ENCODE data around the gene SPESP1.
A peak's percentile ranks its signal among the peaks of the same experiment; 100 is the strongest.

Gene SPESP1

DNA sequence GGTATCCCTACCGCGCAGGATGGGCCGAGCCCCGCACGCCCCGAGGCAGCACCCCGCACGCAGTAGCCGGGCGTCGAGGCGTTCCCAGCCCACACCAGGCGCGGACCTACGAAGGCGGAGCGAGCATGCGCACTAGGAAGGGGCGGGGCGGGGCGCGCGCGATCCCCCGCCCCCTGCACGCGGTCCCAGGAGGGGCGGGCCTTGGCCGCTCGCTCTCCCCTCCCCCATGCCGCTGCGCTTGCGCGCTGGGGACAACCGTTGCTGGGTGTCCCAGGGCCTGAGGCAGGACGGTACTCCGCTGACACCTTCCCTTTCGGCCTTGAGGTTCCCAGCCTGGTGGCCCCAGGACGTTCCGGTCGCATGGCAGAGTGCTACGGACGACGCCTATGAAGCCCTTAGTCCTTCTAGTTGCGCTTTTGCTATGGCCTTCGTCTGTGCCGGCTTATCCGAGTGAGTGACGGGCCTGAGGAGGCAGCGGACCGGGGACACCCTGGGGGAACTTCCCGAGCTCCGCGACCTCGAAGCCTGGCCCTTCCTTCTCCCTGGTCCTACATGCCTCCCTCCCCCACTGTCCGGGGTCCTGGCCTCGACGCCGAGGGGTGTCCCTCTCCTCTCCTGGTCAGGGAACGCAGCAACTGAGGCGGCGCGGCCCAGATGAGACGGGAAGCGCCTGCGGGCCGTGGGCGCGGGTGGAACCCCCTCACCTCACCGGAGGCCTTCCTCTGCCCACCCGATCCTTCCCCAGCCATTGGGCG is at the start of gene SPESP1:
TSS of gene SPESP1 (plus strand) at position 258 of the 755 bp plus-strand sequence. CDS start at position 387, 129 bp downstream.
- in situ Hi-C loops (cut with MboI; ENCODE audit: low pct_unique_long_range_greater_than_20kb, low sequenced_read_pairs): no loop called here
- no peak for DNase-seq

- in situ Hi-C loops (cut with MboI; ENCODE audit: low pct_unique_long_range_greater_than_20kb, low sequenced_read_pairs): loop anchor here (25.0 kb wide), 1 partner anchor 323 kb away; no protein-coding TSS in a partner anchor
- no peak for DNase-seq
These were observed 45.3 kb upstream of the SPESP1 start for GRCh38 chr15:68885070-68885469.

DNA sequence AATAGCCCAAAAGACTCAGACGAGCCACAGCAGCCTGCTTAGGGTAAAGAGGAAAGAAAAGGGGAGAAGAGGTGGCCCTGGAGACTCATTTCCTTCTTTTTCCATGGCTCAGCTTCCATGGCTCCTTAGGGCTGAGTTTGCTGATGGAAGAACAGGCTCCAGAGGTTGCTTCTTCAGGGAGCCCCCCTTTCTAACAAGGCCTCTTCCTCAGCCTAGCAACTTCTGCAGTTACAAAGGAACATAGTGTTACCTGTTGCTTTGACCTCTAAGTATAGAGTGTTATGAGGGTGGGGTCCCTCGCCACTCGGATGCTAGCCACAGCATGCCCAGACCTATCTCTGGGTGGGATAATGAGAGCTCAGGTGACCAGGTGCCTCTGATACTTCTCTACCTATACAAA is 43.2 kb upstream of the SPESP1 start:
- no peak for DNase-seq
- in situ Hi-C loops (cut with MboI; ENCODE audit: low pct_unique_long_range_greater_than_20kb, low sequenced_read_pairs): loop anchor here (25.0 kb wide), 1 partner anchor 325 kb away; no protein-coding TSS in a partner anchor

- DNase-seq: no peak
- in situ Hi-C loops (cut with MboI; ENCODE audit: low pct_unique_long_range_greater_than_20kb, low sequenced_read_pairs): loop anchor here (25.0 kb wide), 1 partner anchor 326 kb away; no protein-coding TSS in a partner anchor
These were observed 42.5 kb upstream of the SPESP1 start for GRCh38 chr15:68887819-68888218.

- DNase-seq: no peak
- in situ Hi-C loops (cut with MboI; ENCODE audit: low pct_unique_long_range_greater_than_20kb, low sequenced_read_pairs): loop anchor here (25.0 kb wide), 1 partner anchor 326 kb away; no protein-coding TSS in a partner anchor
These were observed 41.9 kb upstream of the SPESP1 start for GRCh38 chr15:68888419-68888818.

DNA sequence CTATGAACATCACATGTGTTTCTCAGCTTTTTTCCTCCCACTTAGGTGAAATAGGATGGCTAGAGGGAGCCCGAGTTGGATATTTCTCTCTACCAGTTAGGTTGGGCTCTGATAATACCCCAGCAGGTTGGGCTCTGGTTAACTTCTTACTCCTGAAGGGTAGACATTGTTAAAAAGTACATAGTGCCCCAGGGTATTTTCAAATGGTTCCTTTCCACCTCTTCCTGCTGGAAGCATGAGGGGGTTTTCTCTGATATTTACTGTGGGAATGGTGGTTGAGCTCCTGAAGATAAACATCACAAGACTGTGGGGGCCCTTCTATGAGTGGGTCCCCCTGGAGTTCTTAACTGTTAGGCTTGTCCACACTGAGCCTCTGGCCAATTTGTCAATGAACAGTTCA is 36.1 kb upstream of the SPESP1 start:
- DNase-seq: no peak
- in situ Hi-C loops (cut with MboI; ENCODE audit: low pct_unique_long_range_greater_than_20kb, low sequenced_read_pairs): loop anchor here (25.0 kb wide), 1 partner anchor 332 kb away; no protein-coding TSS in a partner anchor

- in situ Hi-C loops (cut with MboI; ENCODE audit: low pct_unique_long_range_greater_than_20kb, low sequenced_read_pairs): loop anchor here (25.0 kb wide), 1 partner anchor 334 kb away; no protein-coding TSS in a partner anchor
- no peak for DNase-seq
These were observed 34.1 kb upstream of the SPESP1 start for GRCh38 chr15:68896178-68896577.

DNA sequence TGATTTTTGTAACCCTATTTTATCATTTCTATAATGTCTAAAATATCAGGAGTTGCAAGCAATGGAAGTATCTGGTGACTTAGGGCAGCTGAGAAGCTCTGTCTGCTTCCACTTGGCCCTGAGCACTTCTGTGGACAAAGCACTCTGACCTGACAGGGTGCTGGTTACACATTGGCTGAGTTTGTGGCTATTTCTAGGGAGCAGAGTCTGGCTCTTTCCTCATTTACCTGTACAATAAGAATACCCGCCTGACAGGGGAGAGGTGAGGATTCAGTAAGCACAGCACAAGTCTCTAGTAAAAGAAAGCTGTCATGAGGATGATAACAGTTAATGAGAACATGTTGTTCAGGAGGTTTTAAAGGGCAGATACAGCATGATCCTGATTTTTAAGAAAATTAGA is 33.3 kb upstream of the SPESP1 start:
- in situ Hi-C loops (cut with MboI; ENCODE audit: low pct_unique_long_range_greater_than_20kb, low sequenced_read_pairs): loop anchor here (25.0 kb wide), 1 partner anchor 335 kb away; no protein-coding TSS in a partner anchor
- DNase-seq: no peak

- in situ Hi-C loops (cut with MboI; ENCODE audit: low pct_unique_long_range_greater_than_20kb, low sequenced_read_pairs): no loop called here
- DNase-seq: no peak
These were observed 30.3 kb upstream of the SPESP1 start for GRCh38 chr15:68900027-68900426.

DNA sequence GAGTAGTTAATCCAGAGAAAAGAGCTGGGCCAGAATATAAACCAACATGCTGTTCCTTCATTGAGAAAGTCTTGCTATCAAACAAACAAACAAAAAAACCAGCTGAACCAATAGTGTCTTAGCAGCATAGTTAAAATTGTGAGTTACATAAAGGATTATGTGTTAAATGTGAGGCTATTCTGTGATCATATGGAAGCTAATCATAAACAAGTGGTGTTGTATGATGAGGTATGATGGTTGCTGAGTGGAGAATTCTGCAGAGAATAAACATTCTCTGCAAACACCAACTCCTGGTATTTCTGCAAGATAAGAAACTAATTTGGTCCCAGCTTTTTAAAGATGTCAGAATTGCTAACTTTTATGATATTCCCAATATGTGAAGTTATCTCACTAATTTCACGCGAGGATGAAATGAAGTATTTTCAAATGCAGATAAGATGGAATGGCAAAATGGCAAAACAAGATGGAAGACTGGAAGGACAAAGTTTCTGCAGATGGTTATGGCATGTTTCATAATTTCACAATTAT is 22.9 kb upstream of the SPESP1 start:
- in situ Hi-C loops (cut with MboI; ENCODE audit: low pct_unique_long_range_greater_than_20kb, low sequenced_read_pairs): no loop called here
- DNase-seq: no peak

DNA sequence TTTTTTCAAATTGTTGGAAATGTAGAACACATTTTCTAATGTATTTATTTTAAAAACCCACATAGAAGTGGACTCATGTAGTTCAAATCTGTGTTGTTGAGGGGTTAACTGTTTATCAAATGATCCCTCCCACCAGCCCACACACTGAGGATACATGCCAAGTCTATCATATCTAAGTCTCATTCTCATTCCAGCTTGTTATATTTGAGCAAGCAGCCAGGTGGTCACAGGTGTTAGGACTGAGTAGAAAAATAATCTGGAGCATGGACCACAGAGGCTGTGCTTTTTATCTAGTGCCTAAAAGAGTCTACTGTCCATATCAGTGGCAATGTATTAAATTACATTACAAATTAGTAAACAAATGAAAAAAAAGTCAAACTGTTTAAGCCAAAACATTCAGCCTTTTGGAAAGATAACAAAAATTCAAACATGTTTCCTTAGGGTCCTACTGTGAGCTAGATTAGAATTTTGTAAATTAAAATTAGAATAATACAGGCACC is 20.7 kb upstream of the SPESP1 start:
- in situ Hi-C loops (cut with MboI; ENCODE audit: low pct_unique_long_range_greater_than_20kb, low sequenced_read_pairs): no loop called here
- DNase-seq: no peak

GRCh38 chr15:68910341-68910740 is 20.0 kb upstream of the SPESP1 start:
- in situ Hi-C loops (cut with MboI; ENCODE audit: low pct_unique_long_range_greater_than_20kb, low sequenced_read_pairs): no loop called here
- no peak for DNase-seq

DNA sequence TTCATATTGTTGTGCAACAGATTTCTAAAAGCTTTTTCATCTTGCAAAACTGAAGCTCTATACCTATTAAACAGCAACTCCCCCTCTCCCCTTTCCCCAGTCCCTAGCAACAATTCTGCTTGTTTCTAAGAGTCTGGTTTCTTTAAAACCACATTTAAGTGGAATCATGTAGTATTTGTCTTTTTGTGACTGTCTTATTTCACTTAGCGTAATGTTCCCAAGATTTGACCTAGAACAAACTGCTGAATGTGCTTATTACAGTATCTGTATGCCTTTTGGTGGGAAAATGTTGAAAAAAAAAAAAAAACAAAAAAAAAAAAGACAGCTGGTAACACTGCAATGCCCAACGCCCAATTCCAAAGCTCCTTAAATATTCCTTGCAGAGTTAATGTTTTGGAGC is 19.5 kb upstream of the SPESP1 start:
- no peak for DNase-seq
- in situ Hi-C loops (cut with MboI; ENCODE audit: low pct_unique_long_range_greater_than_20kb, low sequenced_read_pairs): no loop called here

- in situ Hi-C loops (cut with MboI; ENCODE audit: low pct_unique_long_range_greater_than_20kb, low sequenced_read_pairs): no loop called here
- DNase-seq: no peak
These were observed 8.4 kb upstream of the SPESP1 start for GRCh38 chr15:68921926-68922325.

- in situ Hi-C loops (cut with MboI; ENCODE audit: low pct_unique_long_range_greater_than_20kb, low sequenced_read_pairs): no loop called here
- DNase-seq: peak; percentile 86
These were observed 5.3 kb upstream of the SPESP1 start for GRCh38 chr15:68924866-68925560.

DNA sequence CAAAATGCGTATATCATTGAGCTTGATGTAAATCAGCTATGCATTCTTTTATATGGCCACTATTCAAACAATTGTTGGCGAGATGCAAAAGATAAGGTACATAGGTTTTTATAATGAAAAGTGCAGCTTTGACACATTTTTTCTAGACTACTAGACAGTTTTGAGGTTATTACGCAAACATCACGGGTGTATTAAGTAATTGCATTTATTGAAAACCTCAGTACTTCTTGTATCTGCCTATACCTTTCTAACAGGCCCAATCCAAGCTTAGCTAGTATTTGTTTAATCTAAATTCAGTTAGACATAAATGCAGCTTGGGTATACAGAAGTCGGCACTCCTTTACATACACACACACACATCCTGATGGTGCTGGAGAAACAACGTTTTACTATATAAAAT is 2.7 kb downstream of the SPESP1 start:
- DNase-seq: no peak
- in situ Hi-C loops (cut with MboI; ENCODE audit: low pct_unique_long_range_greater_than_20kb, low sequenced_read_pairs): no loop called here

- in situ Hi-C loops (cut with MboI; ENCODE audit: low pct_unique_long_range_greater_than_20kb, low sequenced_read_pairs): no loop called here
- no peak for DNase-seq
These were observed 4.0 kb downstream of the SPESP1 start for GRCh38 chr15:68934341-68934740.

GRCh38 chr15:68935400-68935937 is 5.1 kb downstream of the SPESP1 start:
- in situ Hi-C loops (cut with MboI; ENCODE audit: low pct_unique_long_range_greater_than_20kb, low sequenced_read_pairs): no loop called here
- no peak for DNase-seq

GRCh38 chr15:68939501-68939900 is 9.2 kb downstream of the SPESP1 start:
- in situ Hi-C loops (cut with MboI; ENCODE audit: low pct_unique_long_range_greater_than_20kb, low sequenced_read_pairs): no loop called here

DNA sequence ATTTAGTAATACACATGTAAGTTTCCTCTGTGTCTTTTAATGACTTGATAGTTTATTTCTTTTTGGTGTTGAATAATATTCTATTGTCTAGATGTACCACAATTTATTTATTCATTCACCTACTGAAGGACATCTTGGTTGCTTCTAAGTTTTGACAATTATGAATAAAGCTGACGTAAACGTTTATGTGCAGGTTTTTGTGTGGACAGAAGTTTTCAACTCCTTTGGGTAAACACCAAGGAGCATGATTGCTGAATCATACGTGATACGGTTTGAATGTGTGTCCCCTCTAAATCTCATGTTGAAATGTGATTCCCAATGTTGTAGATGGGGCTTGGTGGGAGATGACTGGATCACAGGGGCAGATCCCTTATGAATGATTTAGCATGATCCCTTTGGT is 21.5 kb downstream of the SPESP1 start:
- no peak for DNase-seq
- in situ Hi-C loops (cut with MboI; ENCODE audit: low pct_unique_long_range_greater_than_20kb, low sequenced_read_pairs): no loop called here

More at GRCh38 chr15:68939501-68939900, 9.2 kb downstream of the SPESP1 start:
- DNase-seq: no peak
